H1 (cell line): ENCODE results near the gene CCDC7. TPM values are rescaled to one million over a fixed set of nuclear protein-coding genes. Genes with fewer than 3 reads are reported as not detected.

Experiments used
- CREB1 ChIP-seq: IDR thresholded peaks from 2 replicates; pipeline ENCODE4 v1.6.1; 2012; ENCODE audit warnings: inconsistent platforms
- MAFK ChIP-seq: IDR thresholded peaks from 2 replicates; pipeline ENCODE4 v1.6.1; 2012; ENCODE audit warnings: low read depth, mild to moderate bottlenecking, improper control_type of control experiment, low read length
- POLR2AphosphoS5 ChIP-seq: IDR thresholded peaks from 2 replicates; pipeline ENCODE4 v1.6.1; 2011; ENCODE audit warnings: low read depth, low read length
- polyA plus RNA-seq, 7 experiments: library from polyadenylated mRNA; depleted of rRNA in 3 of 7; stranded (reverse) in 5 of 7; unstranded in 2 of 7; fragments of >200 nt in 5 of 7; fragments of 200-250 nt in 2 of 7; gene quantifications; 1 replicate in 5 of 7; 2 replicates in 1 of 7; 4 replicates in 1 of 7; pipeline versions ENCODE4 v1.2.1 to v1.2.3, GENCODE V29; 2011 to 2013; ENCODE audit warnings: missing spikeins in 2 of 7, mixed read lengths in 2 of 7
- total RNA-seq: library from RNA; stranded (reverse); fragmentation: NEBNext Ultra II Directional; extraction: Animal tissue kit (Norgen Biotek cat#: 25700); gene quantifications from 2 replicates; pipeline ENCODE4 v1.2.1, GENCODE V29; 2021
- TF ChIP-seq, protein P1 (sequence below), 3 experiments: IDR thresholded peaks; 1 replicate in 2 of 3; 2 replicates in 1 of 3; pipeline versions ENCODE4 v1.5.1 to v1.6.1; 2011; ENCODE audit warnings: low read length in 3 of 3, mild to moderate bottlenecking in 3 of 3, inconsistent platforms in 2 of 3, low read depth in 1 of 3, moderate library complexity in 1 of 3; ENCODE audit not compliant: insufficient read depth in 1 of 3; ENCODE audit errors: control extremely low read depth in 1 of 3
- TF ChIP-seq, protein P2 (sequence below): IDR thresholded peaks from 2 replicates; pipeline ENCODE4 v1.6.1; 2012; ENCODE audit warnings: low read length, inconsistent platforms

CCDC7 gene
- total and polyA plus RNA-seq, 2 of the 8 experiments (the other 6 are each of a cell fraction or from before 2014, with no cell fraction given) = 0.18 to 0.74 TPM

DNA sequence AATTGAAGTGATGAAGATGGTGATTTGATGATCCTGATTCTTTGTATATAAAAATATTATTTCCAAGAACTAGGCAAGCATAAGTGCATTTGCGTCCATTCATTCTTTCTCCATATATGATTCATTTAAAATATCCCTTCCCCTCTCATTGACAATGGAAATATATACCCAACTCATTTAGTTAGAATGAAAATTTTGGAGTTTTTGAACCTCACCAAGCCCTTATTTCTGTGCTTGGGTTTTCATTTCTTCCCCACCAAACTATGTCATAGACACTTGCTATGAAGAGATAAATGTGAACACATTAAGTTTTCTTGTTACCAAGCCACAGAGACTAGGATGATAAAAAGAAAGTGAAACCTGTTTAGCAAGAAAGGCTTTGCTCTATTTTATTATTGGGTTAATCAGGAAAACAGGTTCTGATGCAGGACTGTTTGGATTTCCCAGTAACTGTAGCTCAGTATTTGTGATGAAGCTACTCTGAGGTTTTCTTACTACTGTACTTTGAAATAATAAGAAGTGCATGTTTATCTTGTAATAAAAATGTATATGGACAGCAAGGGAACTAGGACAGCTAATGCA is 443.8 kb downstream of the CCDC7 start (continued):
- TF ChIP-seq, protein P1, sequence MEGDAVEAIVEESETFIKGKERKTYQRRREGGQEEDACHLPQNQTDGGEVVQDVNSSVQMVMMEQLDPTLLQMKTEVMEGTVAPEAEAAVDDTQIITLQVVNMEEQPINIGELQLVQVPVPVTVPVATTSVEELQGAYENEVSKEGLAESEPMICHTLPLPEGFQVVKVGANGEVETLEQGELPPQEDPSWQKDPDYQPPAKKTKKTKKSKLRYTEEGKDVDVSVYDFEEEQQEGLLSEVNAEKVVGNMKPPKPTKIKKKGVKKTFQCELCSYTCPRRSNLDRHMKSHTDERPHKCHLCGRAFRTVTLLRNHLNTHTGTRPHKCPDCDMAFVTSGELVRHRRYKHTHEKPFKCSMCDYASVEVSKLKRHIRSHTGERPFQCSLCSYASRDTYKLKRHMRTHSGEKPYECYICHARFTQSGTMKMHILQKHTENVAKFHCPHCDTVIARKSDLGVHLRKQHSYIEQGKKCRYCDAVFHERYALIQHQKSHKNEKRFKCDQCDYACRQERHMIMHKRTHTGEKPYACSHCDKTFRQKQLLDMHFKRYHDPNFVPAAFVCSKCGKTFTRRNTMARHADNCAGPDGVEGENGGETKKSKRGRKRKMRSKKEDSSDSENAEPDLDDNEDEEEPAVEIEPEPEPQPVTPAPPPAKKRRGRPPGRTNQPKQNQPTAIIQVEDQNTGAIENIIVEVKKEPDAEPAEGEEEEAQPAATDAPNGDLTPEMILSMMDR (IDR thresholded peaks at IDR 0.05; ENCODE audit: control extremely low read depth in 1 of 3, insufficient read depth in 1 of 3, low read depth in 1 of 3, low read length in 3 of 3) = no peak
- TF ChIP-seq MAFK (no peak), CREB1 (no peak), POLR2AphosphoS5 (no peak)
- TF ChIP-seq, protein P2, sequence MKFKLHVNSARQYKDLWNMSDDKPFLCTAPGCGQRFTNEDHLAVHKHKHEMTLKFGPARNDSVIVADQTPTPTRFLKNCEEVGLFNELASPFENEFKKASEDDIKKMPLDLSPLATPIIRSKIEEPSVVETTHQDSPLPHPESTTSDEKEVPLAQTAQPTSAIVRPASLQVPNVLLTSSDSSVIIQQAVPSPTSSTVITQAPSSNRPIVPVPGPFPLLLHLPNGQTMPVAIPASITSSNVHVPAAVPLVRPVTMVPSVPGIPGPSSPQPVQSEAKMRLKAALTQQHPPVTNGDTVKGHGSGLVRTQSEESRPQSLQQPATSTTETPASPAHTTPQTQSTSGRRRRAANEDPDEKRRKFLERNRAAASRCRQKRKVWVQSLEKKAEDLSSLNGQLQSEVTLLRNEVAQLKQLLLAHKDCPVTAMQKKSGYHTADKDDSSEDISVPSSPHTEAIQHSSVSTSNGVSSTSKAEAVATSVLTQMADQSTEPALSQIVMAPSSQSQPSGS = no peak
